ENCODE measurements around the gene REM2.

REM2 gene

DNA sequence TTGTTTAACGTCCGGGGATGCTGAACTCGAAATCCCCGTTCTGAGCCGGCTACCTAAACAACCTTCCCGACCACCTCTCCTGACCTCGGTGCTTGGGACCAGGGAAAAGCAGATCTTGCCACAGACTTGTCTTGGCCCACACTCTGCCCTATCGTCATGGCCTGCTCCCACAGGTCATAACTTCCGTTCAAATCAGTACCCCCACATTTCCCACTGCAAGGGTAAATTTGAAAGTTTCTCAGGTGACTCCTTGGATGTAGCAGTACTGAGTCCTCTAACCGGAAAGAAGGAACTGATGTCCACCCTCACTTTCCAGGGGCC, 36.5 kb downstream of the REM2 start:
- DNase-seq (ENCODE audit: low read depth): no peak
- H3K4me3 ChIP-seq (ENCODE audit: low read depth, low read length): peak overlapping the region; percentile 35

DNA sequence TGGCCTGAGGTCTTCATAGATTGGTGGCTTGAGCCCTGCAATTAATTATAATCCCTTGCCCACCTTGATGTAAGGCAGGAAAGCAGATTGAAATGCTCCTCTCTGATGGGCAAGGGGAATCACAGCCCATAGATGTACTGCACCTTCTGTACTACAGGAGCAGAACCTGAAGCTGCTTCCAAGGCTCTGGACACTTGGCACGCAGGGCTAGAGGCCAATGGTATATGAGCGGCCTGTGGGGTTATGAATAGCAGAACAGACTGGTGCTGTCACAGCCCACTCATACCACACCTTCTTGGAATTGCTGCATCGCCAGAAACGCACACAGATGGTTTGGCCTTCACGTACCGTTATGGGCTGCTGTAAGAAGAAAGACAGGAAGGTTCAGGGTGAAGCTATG, 37.7 kb downstream of the REM2 start:
- DNase-seq (ENCODE audit: low read depth): no peak
- no peak overlapping the region for H3K4me3 ChIP-seq (ENCODE audit: low read depth, low read length)

- no peak for DNase-seq (ENCODE audit: low read depth)
- H3K4me3 ChIP-seq (ENCODE audit: low read depth, low read length): no peak overlapping the region
Observed at GRCh38 chr14:22922294-22922693, 39.3 kb downstream of the REM2 start.

DNA sequence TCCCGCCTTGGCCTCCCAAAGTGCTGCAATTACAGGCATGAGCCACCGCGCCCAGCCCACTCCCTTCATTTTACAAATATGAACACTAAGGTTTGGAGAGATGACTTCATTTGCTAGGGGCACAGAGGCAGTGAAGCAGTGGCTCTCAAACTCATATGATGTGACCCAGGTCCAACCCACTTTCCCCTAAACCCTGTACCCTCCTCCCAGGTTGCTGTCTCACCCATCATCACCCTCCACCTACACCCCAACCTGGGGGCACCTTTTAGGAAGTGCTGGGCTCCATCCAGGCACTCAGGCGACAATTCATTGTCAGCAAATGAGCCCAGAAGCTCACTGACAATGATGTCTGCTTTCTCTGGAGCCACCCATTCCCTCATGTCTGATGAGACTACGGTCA, 40.7 kb downstream of the REM2 start:
- H3K4me3 ChIP-seq (ENCODE audit: low read depth, low read length): no peak overlapping the region
- no peak for DNase-seq (ENCODE audit: low read depth)

DNA sequence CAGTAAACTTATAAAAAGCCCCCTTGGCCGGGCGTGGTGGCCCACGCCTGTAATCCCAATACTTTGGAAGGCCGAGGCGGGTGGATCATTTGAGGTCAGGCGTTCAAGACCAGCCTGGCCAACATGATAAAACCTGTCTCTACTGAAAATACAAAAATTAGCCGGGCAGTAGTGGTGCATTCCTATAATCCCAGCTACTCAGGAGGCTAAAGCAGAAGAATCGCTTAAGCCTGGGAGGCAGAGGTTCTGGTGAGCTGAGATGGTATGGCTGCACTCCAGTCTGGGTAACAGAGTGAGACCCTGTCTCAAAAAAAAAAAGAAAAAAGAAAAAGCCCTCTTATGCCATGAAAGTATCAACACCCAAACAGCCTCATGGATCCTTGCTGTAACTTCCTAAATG, 42.5 kb downstream of the REM2 start:
- DNase-seq (ENCODE audit: low read depth): no peak
- no peak overlapping the region for H3K4me3 ChIP-seq (ENCODE audit: low read depth, low read length)

DNA sequence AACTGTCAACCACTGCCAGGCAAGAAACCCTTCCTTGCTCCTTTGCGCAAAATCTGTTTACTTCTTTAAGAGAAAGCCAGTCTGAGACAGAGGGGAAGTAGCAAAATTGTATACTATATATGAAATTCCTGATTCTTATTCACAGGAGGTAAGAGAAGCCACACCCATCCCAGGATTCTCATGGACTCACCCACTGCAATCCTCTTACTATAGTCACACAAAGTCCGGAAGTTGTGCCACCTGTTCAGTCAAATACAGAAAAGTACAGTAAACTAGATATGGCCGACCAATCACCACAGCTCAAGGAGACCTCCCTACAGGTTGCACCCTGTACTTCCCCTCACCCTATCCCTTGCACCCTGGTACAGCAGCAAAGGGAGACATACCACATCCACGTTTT, 43.3 kb downstream of the REM2 start:
- no peak for DNase-seq (ENCODE audit: low read depth)
- no peak overlapping the region for H3K4me3 ChIP-seq (ENCODE audit: low read depth, low read length)

DNA sequence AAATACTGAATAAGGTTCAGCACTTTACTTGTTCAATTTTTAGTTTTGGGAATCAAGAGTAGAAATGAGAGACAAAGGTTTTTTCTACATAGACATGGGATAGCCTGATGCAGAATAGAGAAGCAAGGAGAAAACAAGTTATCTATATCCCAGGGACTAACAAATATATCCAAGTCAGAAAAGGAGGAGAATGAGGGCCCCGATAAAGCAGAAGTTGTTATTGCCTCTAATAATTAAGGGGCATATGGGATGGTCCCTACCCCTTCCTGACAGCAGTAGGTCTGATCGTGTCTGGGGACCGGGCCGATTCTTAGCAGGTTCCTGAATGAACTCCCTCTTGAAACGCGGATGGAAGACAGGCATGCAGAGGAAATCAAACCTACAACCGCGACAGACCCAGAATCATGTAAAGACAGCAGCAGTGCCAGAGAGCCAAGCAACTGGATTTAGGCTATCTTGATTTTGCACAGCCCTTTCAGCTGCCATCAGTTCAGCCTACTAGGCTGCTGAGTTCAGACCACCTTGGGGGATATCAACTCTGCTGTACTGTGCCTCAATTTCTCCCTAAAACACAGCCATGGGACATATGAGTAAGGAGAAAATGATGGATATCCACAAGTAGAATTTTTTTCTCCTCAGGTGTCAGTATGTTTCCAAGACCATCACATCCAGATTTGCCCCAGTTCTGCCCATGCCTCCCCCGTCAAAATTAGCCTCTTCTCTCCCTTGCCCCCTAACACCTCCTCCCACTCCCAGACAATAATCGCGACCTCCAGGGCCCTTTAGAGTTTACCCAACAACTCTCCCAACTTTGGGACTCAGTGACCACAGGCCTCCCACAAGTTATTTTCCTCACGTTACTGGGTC, 45.4 kb downstream of the REM2 start:
- no peak for DNase-seq (ENCODE audit: low read depth)
- H3K4me3 ChIP-seq (ENCODE audit: low read depth, low read length): peak overlapping the region; percentile 87

- peak within 1 kb of the TSS; percentile 87 for H3K4me3 ChIP-seq (ENCODE audit: low read depth, low read length)
- peak; percentile 99 for DNase-seq (ENCODE audit: low read depth)
Observed at GRCh38 chr14:22929104-22929960, 46.3 kb downstream of the REM2 start, which contains the start of gene PRMT5. PRMT5 (minus strand) TSS chr14:22929376; CDS start chr14:22929361, 15 bp downstream.

DNA sequence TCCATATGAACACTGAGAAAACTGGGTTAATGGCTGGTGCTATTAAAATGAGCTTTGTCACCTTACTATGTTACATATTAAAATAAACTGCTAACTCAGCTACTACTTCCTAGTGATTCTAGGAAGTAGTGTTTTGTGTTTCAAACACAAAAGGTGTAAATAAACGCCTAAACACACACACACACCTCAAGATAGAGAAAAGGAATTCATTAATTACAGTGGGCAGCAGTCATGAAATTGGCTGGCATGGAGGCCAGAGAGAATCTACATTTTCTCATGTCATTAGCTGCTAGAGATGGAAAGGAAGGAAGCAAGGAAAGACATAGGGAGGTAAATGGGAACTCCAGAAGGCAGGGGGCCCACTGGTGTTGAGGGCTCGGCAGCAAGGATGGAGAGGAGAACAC, 46.9 kb downstream of the REM2 start:
- no peak for DNase-seq (ENCODE audit: low read depth)

DNA sequence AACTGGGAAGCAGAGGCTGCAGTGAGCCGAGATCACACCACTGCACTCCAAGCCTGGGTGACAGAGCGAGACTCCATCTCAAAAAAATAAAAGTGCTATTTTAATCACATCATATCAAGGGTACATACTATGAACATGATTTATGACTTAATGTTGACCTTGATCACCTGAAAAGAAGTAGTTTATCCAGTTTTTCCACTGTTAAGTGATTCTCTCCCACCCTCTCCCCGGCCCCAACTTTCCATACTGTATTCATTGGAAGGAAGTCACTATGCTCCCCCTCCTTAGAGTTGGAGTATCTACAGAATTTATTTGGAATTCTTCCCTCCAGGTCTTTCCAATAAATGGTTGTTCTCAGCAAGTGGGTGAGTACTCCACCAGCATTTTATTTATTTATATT, 49.1 kb downstream of the REM2 start:
- no peak for DNase-seq (ENCODE audit: low read depth)
- H3K4me3 ChIP-seq (ENCODE audit: low read depth, low read length): no peak overlapping the region

More for the DNA sequence above, 46.9 kb downstream of the REM2 start:
- H3K4me3 ChIP-seq (ENCODE audit: low read depth, low read length): peak overlapping the region; percentile 52

DNA sequence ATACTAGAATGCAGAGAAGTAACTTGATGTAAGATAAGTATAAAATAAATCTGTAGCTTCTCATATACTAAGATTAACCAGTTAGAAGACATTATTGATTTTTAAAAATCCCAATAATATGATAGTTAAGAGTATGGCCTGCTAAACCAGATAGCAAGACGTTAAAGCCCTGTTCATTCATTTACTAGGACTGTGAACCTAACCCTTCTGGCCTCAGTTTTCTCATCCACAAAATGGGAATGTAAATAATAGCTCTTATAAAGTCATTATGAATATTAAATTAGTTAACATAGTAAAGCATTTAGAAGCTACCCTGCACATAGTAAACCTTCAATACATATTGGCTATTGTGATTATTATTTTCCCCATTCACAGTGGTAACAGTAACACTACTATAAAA, 52.1 kb downstream of the REM2 start:
- no peak overlapping the region for H3K4me3 ChIP-seq (ENCODE audit: low read depth, low read length)
- no peak for DNase-seq (ENCODE audit: low read depth)

Data from skeletal muscle cell (primary cell).